NCI-H510A treated with DMSO at 0.1 percent for 48 hours (cell line): Measurements from ENCODE around the gene RND1.
A peak's percentile ranks its signal among the peaks of the same experiment; 100 is the strongest.

Experiments used
- DNase-seq: peaks from one replicate; lab custom pipeline; 2025; lab: John Stamatoyannopoulos, UW

The RND1 gene

GRCh38 chr12:48827513-48828096, 38.1 kb downstream of the RND1 start:
- no peak for DNase-seq

GRCh38 chr12:48827026-48827425, 38.6 kb downstream of the RND1 start:
- DNase-seq = no peak

GRCh38 chr12:48826209-48826855, 39.3 kb downstream of the RND1 start:
- DNase-seq = no peak

GRCh38 chr12:48824905-48825304, 40.8 kb downstream of the RND1 start:
- no peak for DNase-seq

GRCh38 chr12:48824112-48824511, 41.6 kb downstream of the RND1 start:
- peak; percentile 95 for DNase-seq

- no peak for DNase-seq
Measured at GRCh38 chr12:48823281-48823680, 42.4 kb downstream of the RND1 start.

GRCh38 chr12:48822711-48823110, 43.0 kb downstream of the RND1 start:
- DNase-seq = no peak

- no peak for DNase-seq
Measured at GRCh38 chr12:48822139-48822538, 43.5 kb downstream of the RND1 start.

- no peak for DNase-seq
Measured at GRCh38 chr12:48819986-48820725, 45.5 kb downstream of the RND1 start.

- peak; percentile 56 for DNase-seq
Measured at GRCh38 chr12:48818831-48819590, 46.7 kb downstream of the RND1 start.

DNA sequence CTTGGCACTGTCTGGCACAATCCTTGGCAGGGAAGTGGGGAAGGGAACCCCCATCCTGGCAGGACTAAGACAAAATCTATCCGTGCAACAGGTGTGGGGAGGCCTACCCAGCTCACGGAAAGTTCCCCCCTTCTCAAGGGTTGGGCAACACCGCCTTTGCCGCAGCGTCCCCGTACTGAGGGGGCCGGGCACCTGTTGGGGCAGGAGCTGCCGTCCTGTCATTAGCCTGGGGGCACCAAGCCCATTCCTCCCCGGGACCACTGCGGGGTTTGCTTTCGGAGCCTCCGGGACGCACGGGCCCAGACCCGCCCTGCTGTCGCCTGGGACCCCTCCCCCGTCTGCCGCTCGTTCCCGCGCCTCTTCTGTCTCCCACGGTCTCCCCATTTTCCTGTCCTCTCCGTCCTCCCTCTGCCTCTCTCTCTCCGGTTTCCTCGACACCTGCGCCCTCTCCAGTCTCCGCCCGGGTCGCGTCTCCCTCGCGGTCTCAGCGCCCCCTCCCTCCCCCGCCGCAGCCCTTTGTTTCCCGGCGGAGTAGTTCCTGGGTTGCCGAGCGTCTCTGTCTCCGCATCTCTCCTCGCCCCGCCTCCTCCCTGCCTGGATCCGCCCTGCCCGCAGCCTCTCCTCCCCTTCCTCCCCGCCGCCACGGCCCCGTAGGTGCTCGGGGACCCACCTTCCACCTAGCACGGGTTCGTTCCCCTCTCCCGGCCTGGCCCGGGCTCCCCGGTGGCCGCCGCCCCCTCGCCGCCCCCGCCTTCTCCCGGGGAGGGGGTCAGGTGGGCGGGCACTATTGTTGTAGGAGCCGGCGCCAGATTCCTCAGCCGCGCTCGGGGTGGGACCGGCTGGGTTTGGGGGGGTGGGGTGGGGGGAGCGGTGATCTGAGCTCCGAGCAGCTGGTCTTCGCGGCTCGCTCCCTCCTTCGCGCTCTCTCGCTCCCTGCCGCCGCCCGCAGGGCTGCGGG, 47.5 kb downstream of the RND1 start, which contains the start of gene CACNB3:
Gene CACNB3, plus strand, starts transcription at position 624 of the 958 bp plus-strand sequence. CDS start 434 bp downstream, outside the sequence.
- DNase-seq = peak; percentile 78

GRCh38 chr12:48816143-48816854, 49.4 kb downstream of the RND1 start:
- no peak for DNase-seq

GRCh38 chr12:48815126-48816110, 50.3 kb downstream of the RND1 start:
- peak; percentile 82 for DNase-seq

GRCh38 chr12:48814262-48815125, 51.2 kb downstream of the RND1 start:
- peak; percentile 16 for DNase-seq

DNA sequence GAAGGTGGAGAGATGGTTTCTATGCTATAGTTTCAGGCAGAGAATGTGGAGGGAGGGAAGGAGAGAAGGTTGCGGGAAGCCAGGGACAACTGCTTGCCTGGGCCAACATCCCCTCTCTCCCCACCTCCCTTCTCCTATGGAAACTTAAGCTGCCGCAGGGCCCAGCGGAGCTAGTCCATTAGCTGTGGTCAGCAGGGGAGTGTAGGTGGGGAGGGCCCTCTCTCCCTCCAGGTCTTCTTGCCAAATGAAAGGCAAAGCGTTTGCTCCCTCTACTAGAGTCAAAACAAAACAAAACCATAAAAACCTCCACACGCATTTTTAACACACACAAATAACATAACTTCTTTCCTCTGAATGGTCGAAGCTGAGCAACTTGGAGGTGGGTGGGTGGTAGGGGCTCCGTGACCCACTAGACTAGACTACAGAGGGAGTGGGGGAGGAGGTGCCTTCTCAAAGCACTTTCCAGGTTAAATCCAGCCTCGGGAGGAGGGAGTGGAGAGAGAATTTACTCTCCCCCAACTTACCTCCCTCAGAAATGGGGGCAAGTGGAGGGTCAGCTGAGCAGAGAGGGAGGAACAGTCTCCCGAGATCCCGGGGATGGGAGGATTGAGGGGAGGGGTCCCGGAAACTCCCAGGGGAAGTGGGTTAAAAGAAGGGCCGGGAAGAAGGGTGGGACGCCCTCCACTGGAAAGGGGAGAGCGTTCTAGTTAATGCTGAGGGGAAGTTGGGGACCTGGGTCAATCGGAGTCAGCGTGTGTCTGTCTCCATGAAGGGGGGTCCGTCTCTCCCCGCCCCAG, 52.0 kb downstream of the RND1 start:
- DNase-seq = no peak

DNA sequence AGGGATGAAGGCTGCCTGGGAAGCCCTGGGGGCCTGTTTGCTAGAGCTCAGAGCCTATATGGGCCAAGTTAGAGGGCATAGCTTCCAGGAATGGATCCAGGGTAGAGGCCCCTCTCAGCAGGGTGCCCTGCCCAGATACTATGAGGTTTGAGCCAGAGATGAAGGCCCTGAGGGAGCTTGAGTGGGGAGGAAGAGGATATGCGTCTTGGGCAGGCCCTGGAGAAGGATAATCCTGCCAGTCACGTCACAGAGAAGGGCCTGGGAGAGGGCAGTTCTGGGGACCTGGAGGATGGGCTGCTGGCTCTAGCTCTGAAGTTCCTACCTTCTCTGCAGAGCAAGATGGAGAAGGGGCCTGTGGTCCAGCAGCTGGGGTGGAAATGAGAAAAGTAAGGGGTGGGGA, 53.3 kb downstream of the RND1 start:
- DNase-seq = no peak

GRCh38 chr12:48811437-48812090, 54.1 kb downstream of the RND1 start:
- no peak for DNase-seq
